Colon (tissue), 2 donors: ENCODE measurements around the gene ATF7.
"Not testable (repeated sequence)": the region's sequence is repeated elsewhere in the genome, so short reads cannot be mapped to it uniquely, and the experiment has no call there.

Source experiments
- FAIRE-seq: peaks from 2 replicates; lab custom pipeline; 2012; peaks lifted over from hg19 to GRCh38; lab: Jason Lieb, UNC
- donor health status: control.
- donor health status: control.

ATF7 gene

DNA sequence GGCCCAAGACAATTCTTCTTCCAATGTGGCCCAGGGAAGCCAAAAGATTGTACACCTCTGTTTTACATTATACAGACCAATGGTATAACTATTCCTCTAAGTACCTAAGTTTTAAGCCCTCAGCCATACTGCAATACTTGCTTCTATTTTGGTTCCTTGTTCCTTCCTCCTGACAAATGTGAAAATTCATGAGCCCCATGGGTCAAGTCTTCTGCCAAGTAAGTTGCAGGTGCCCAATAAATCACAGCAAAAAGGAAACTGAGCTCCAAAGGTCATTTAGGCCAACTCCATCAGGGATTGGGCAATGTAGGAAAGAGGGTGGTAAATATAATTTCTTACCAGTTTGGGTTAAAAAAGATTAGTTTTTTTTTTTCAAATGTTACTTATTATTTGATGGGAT lies 61.2 kb downstream of the ATF7 start:
- FAIRE-seq, result no peak

DNA sequence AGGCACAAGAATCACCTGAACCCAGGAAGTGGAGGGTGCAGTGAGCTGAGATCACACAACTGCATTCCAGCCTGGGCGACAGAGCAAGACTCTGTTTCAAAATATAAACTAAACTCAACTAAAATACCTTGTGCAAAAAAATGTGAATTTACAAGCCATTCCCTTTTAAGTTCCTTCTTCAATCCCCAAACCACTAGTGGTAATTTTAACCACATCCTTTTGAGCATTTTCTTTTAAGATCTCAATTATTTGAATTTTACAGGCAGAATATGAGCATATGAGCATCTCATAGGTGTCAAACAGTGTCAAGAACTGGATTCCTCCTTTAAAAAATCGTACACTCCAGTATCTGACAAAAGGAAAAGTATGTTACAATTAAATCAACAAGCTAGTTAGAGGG lies 61.9 kb downstream of the ATF7 start:
- no peak for FAIRE-seq

DNA sequence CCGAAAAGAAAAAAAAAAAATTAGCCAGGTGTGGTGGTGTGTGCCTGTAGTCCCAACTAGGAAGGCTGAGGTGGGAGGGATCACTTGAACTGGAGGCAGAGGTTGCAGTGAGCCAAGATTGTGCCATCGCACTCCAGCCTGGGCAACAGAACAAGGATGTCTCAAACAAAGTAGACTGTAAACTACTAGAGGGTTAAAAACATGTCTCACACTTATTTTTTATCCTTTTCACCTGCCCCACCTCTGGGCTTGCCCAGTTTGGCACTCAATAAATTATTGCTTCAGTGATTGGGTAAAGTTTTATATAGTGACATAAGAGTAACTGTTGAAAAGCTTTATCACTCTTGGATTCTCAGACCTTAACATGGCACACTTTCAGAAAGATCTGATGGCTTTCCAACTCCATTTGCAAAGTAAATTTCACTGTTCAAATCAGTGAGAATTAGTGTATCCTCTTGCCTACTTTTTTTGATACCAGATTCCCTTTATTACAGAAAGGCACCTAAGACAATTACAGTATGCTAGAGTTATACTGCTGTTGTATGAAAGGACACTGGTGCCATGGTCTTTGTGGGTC lies 62.6 kb downstream of the ATF7 start:
- FAIRE-seq, result no peak

DNA sequence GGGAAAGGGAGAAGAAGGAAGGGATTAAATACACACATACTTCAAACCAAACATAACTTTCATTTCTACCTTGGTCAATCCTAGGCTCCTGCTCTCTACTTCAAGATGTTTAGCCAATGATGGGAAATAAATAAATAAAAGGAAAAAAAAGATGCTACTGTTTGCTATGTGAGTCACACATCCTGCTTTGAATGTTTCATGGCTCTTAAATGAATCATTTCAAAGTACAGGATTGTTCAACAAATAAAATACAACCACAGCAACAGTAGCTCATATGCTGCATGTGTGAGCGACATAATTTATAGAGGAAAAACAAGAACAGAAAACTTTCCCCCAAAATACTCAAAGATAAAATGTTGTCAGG lies 64.6 kb downstream of the ATF7 start:
- FAIRE-seq, result no peak

DNA sequence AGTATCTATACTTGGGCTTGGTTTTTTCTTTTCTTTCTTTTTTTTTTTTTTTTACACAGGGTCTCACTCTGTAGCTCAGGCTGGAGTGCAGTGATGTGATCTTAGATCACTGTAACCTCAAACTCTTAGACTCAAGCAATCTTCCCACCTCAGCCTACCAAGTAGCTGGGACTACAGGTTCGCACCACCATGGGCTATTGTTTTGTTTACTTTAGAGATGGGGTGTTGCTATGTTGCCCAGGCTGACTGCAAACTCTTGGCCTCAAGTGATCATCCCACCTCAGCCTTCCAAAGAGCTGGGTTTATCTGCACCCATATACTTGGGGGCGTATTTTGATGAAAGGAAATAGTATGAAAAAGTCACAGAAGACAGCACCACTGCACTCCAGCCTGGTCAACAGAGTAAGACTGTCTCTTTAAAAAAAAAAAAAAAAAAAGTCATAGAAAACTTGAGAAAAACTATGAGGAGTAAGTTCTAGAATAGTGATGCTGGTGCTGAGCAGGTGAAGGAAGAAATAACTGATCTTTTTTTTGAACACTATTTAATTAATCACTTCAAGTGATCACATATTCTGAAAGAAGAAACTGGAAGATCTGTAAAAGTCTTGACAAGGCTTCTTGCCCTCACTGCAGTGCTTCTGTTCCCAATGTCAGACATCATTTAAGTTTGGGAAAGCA lies 65.1 kb downstream of the ATF7 start:
- no peak for FAIRE-seq

DNA sequence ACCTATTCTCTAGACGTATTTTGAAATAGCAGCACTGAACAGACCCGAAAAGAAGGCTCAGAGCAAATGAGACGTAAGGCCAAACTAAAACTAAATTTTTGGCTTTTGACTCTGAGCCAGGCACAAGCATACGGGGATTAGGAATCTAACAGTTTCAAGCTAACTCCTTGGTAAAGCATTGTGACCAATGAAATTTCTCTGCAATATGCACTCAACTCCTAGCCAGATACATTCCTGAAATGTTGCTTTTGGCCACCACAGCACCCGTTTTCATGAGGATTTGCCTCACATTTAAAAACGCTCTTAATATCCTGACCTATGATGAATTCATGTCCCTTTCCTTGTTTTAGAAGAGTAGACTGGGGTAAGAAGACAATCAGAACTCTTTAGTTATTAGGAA lies 65.8 kb downstream of the ATF7 start:
- FAIRE-seq, result no peak

DNA sequence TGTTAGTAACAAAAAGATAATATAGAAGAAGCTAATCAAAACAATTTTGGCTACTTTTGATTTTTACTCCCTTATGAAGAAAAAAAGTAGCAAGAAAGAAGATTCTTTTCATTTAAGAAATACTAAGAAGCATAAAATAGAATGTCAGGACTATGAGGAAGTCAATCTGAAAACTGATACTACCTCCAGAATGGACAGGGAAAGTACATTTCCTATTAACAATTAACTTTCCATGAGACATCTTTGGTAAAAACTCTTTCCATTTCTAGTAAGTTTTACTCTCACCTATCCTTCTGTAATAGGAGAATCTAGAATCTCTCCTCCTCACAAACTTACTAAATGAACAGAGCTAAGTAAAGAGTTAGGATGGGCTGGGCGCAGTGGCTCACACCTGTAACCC lies 67.6 kb downstream of the ATF7 start:
- no peak for FAIRE-seq

DNA sequence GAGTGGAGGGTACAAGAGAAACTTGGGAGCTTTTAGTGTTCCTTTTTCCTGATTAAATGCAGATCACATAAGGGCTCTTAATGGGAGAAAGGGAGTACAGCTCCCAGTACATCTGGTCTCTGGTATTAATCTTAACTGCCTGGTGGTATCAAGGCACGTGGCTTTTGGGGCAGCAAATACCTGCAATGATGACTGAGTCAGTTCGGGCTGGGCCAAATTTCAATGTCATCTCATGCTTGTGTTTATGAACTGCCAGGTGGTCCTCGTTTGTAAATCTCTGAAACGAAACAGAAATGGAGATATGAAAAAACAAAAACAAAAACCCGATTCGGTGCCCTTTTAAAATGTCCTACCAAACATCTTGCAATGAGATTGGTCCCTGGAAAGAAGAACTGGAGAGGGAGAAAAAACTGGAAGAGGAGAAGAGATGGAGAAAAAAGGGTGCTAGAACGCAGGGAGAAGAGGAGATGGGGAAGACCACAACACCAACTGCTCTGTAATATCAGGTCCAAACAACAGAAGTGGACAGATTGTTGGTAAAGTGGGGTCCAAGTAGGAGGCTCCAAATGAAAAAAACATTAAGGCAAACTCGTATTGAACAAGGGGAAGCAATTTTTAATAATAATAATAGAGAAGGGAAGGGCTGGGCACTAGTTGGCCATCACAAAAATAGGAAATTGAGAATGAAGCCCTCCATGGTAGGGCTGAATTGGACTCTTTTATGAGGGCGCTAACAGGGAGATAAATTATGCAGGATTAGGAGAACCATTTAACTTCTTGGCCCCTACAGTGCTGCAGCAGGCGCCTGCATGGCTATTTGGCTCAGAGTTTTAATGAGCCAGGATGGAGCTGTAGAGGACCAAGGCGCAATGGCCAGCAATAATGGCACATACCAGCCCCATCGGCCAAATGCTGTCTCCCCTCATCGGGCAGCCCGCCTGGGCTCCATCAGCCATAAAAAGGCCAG lies 73.5 kb downstream of the ATF7 start:
- no peak for FAIRE-seq

DNA sequence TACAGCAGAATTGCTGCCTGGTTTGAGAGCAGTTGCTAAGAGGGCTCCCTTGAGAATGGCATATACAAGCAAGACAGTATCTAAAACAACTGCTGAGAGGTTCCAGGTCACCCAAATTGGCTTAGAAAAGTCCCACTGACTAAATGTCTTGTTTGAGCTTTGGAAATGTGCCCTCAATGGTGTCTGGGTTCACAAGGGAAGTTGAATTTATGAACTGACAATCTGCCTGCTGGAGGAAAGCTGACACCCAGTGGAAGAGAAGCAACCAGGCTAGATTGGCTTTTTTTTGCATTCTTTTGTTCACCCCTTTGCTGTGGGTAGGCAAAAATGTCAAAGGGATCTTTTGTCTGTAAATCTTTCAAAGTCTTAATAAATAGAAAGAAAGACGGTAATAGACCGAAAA lies 74.3 kb downstream of the ATF7 start:
- no peak for FAIRE-seq

DNA sequence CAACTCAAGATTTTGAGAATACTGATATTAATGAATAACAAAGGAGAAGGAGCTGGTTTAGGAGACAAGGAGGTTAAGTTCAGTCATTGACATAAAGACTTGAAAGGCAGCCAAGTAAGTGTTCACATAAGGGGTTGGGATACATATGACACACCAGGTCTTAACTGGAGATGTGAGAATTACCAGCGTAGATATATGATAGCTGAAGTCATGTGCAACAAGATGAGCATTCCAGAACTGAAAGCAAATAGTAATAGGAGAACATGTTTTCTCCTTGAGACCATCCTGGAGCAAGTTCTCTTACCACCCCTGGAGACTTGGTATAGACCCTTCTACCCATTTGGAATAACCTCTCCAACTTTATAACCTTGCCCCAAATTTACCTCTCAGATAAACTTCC lies 75.6 kb downstream of the ATF7 start:
- FAIRE-seq, result no peak

DNA sequence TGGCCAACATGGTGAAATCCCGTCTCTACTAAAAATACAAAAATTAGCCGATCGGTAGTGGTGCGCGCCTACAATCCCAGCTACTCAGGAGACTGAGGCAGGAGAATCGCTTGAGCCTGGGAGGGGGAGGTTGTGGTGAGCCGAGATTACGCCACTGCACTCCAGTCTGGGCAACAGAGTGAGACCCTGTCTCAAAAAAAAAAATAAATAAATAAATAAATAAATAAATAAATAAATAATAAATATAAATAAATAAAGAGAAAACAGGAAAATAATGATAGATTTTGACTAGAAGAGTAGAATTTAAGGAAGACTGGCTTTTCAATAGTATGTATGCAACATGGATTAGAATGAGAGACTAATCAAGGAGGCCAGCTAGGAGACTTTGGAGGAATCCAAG lies 76.1 kb downstream of the ATF7 start:
- FAIRE-seq, result not testable (repeated sequence)

DNA sequence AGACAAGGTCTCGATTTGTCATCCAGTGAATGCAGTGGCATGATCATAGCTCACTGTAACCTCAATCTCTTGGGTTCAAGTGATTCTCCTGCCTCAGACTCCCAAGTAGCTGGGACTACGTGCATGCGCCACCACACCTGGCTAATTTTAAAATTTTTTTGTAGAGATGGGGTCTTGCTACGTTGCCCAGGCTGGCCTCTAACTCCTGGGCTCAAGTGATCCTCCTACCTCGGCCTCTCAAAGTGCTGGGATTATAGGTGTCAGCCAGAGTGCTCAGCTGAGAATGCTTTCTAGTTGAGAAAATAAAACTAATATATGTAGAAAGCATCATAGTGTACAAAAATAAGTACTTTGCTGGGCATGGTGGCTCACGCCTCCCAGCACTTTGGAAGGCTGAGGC lies 77.8 kb downstream of the ATF7 start:
- not testable (repeated sequence) for FAIRE-seq

DNA sequence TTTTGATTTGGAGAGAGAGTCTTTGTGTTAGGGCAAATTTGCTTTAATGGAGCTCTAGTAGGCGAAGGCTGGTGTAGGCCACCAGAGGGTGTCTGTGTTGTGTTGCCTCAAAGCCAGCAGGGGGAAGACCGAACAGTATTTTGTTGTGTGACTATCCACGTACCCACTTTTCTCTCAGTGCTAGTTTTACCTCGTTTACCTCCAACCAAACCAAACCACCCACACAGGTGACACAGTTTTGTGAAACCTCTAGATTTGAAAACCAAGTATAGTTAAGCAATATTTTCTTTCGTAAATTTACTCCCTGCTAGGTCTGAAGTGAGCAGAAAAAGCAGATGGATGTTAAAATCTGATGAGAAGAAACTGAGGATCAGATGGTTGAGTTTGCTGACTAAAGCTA lies 82.6 kb downstream of the ATF7 start:
- no peak for FAIRE-seq

DNA sequence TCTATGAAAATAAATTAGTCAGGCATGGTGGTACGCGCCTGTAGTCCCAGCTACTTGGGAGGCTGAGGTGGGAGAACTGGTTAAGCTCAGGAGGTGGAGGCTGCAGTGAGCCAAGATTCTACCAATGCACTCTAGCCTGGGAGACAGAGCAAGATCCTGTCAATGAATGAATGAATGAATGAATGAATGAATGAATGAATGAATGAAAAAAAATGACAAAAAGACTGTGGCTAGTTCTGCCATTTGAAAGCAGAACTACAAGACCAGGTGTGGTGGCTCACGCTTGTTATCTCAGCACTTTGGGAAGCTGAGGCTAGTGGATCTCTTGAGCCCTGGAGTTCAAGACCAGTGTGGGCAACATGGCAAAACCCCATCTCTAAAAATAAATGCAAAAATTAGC lies 86.7 kb downstream of the ATF7 start:
- no peak for FAIRE-seq

DNA sequence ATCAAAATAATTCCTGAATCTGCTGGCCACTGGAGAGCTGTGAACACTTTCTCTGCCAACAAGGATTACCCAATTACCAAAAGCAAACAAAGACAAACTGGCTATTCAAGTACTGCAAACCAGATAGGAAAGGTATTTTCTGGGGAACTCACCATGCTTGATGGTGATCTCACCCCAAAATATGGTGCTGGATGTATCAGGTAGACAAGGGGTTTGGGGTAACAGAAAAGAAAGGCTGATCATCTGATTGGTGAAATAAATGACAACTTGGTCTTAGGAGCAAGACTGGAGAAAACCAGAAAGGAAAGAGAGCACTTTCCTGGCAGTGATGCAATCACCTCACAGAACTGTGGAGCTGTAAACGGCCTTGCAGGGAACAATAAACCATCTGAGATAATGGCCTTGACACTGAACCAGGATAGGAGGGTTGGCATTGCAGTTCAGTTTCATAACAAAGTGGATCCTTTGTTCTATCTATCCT lies 87.9 kb downstream of the ATF7 start:
- no peak for FAIRE-seq

DNA sequence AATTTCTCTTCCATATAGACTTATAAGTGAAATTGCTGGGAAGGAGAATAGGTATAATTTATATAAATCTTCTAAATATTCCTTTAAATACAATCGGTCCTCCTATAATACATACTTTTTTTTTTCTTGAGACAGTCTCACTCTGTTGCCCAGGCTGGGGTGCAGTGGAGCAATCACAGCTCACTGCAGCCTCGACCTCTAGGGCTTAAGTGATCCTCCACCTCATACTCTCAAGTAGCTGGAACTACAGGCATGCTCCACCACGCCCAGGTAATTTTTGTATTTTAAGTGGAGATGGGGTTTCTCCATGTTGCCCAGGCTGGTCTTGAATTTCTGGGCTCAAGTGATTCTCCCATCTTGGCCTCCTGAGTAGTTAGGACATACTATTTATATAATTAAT lies 89.2 kb downstream of the ATF7 start:
- FAIRE-seq, result no peak

DNA sequence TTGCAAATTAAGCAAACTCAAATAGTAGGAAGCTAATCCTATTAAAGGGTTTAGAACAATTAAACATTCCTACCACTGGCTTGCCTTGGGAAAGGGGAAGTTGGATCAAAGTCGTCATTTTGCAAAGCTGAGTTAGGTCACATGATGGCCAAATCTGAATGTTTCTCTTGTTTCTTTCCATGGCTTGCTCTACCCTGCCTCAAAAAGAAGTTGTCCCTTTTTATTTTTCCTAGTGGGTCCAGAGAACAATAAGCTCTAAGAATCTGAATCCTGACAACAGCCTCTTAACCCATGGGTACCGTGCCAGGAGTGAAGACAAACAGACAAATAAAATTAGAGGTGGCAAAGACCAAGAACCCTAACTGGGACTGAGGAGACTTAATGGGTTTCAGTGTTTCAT lies 92.7 kb downstream of the ATF7 start:
- FAIRE-seq, result no peak

DNA sequence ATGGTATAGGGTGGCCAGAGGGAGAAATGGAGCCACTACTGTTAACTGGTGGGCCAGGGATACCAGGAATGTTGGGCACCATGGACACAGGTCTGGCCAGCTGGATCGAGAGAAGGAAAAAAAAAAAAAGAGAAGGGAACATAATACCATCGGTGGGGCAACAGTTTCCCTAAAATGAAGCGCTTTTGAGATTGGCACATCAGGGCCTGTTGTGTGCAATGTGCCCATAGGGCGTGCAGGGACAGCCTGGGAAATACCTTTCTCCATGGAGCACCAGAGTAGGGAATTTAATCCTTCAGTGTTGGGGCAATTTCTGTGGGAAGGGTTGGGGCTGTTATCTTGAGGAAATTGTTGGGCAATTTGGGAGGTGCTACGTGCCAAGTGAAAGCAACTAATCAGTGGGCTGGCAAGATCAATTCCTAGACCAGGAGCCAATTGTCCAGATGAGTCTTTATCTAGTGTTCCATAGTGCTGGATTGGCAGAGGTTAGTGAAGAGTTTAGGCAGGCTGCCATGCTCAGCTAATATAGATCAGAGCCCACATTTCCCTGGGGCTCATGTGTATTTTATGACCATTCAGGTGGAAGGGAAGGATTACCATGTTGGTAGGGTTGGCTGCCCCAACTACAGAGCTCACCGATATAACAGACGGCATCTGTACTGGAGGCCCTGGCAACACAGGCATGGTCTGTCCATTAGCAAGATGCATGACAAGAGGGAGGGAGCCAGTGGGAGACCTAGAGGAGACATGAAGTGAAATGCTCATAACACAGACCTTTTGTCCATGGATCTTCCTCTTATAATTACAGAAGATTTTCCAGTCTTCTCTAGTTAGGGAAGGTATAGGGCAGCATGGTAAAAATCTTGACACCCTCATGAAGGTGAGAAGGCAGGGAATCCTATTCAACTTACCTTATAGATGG lies 93.4 kb downstream of the ATF7 start:
- no peak for FAIRE-seq

DNA sequence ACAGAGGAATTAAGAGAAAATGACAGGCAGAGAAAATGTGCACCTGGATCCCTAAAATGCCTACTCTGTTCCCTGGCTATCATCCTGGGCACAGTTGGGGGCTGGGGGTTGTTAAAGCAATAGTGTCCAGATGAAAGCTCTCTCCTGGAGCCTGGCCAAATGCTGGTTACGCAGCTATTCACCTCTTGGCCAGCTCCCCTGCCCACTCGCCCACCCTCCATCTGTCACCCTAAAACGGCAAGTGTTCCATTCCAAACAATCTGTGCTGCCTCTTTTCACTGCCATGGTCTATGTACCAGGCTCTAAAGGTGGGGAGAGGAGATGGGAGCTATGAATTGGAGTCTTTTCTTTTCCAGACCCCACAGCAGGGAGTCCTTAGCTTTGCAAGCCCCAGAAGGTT lies 94.2 kb downstream of the ATF7 start:
- no peak for FAIRE-seq

DNA sequence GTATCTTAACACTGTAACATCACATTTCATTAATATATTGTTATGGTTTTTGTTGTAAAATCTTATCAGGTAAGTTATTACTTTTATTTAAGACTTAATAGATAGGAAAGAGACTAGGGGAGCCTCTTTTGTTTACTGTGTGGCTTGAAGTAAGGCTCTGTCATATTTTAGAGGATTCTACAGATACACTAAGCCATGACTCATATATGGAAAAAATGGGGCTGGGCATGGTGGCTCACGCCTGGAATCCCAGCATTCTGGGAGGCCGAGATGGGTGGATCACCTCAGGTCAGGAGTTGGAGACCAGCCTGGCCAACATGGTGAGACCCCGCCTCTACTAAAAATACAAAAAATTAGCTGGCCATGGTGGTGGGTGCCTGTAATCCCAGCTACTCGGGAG lies 95.3 kb downstream of the ATF7 start:
- no peak for FAIRE-seq

DNA sequence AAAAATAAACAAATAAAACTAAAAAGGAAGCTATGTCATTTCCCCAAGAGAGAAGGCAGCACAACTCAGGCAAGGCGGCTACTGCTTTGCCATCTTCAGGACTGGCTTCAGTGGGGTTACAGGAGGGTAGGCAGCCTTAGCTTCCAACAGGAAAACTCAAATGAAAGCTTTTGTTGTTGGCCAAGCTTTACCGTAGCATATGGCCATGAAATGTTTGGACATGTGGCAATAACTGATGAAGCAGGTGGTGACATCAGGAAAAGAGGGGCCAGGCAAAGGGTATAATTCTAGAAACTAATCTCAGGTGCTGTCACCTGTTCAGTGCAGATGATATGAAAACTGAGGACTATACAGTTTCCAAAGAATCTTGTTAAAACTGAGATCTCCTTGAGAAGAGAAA lies 96.1 kb downstream of the ATF7 start:
- FAIRE-seq, result no peak

DNA sequence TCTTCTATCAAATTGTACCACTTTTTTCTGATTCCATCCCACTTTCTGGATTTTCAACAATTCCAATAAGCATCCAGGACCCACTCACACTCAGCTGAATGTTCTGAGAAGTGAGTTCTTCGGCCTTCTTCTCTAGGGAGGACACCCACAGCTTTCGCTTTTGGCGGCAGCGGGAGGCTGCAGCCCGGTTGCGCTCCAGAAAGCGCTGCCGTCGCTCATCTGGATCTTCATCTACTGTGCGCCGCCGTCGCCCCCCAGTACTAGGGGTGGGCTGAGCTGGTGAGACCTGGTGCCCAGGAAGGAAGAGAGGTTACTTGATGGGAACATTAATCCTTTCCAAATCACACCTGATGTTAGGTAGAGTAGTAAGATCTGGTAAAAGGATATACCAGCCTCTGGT lies 101.7 kb downstream of the ATF7 start:
- FAIRE-seq, result no peak
